ENCODE results near the gene ZNF200. TPM values are rescaled to one million over a fixed set of nuclear protein-coding genes. Genes with fewer than 3 reads are reported as not detected.
A peak's percentile ranks its signal among the peaks of the same experiment; 100 is the strongest.

ZNF200 gene
- total RNA-seq, 1 donor from 2014 or later: 12.4 TPM

DNA sequence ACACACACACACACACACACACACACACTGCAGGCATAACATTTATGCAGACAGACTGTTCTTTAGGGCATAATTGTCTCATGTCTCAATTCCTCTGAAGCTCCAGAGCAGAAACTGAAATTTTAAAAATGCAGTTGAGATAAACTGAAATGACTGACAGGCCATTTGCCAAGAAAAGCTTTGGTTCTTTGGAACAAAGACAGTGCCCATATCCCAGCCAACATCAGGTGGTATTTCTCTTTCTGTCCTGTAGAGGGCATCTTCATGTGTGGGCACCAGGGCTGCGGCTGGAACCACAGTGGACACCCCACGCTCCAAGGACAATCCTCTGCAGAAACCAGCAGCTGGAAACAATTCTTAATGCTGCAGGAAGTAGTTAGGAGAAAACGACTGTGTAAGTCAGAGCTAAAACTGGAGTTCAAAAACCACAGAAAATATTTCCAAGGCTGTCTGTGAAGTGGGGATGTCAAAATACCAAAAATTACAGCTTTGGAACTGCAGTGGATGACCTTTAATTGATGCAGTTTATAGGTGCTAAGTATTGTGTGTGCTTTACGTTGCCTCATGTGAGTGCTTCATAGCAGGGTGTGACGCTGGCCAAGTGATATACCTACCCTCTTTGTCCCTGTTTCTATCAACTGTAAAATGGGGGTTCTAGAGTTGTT is 32.0 kb upstream of the ZNF200 start:
- peaks cover 4% of the 10 kb centered on the region for H3K4me1 Mint-ChIP-seq (ENCODE audit: unreplicated experiment)
- DNase-seq (ENCODE audit: extremely low spot score, unreplicated experiment): no peak
- H3K9me3 Mint-ChIP-seq: no peaks in the 10 kb centered on the region
- no peaks in the 10 kb centered on the region for H3K36me3 Mint-ChIP-seq
- no peak overlapping the region for H3K27ac Mint-ChIP-seq
- H3K27me3 Mint-ChIP-seq: peaks cover 2% of the 10 kb centered on the region
- TF ChIP-seq, protein P1, sequence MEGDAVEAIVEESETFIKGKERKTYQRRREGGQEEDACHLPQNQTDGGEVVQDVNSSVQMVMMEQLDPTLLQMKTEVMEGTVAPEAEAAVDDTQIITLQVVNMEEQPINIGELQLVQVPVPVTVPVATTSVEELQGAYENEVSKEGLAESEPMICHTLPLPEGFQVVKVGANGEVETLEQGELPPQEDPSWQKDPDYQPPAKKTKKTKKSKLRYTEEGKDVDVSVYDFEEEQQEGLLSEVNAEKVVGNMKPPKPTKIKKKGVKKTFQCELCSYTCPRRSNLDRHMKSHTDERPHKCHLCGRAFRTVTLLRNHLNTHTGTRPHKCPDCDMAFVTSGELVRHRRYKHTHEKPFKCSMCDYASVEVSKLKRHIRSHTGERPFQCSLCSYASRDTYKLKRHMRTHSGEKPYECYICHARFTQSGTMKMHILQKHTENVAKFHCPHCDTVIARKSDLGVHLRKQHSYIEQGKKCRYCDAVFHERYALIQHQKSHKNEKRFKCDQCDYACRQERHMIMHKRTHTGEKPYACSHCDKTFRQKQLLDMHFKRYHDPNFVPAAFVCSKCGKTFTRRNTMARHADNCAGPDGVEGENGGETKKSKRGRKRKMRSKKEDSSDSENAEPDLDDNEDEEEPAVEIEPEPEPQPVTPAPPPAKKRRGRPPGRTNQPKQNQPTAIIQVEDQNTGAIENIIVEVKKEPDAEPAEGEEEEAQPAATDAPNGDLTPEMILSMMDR (conservative IDR thresholded peaks at IDR 0.05): peak; percentile 70
- H3K4me3 Mint-ChIP-seq: no peak overlapping the region

DNA sequence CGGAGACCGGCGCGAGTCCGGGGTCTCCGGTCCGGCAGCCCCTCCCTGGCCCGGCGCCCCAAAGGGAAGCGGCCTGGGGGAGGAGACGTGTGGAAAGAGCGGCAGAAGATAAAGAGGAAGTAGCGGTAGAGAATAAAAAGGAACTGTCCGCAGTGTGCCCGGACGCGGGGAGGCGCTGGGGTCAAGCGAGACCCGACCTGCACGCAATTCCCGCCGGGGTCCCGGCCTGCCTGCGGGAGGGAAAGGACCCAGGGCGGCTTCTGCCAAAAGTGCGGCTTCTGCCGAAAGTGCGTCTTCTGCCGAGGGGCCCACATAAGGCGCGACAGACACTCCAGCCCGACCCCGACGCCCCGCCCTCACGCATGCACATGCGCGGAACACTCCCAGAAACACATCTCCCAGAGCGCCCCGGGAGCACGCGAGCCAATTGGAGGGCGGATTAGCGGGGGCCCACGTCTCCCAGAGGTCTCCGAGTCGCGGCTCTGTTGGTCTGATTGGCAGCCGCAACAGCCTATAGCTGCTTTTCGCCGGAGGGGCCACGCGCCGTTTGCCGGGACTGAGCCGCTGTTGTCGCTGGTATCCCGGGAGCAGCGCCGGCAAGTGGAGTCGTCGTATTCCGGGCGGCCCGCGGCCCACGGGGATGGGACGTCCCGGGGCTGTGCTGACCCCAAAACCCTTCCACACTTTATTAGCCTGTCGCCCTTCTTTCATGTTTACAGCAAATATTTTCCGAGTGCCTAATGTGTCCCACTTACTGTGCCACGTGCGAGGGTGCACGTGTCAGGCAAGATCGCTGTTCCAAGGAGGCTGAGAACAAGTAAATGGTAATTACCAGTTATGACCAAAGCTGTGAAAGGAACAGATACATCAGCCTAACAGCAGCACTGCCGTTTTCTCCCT is 29.4 kb upstream of the ZNF200 start:
- Mint-ChIP-seq H3K27me3 (peaks cover 2% of the 10 kb centered on the region), H3K4me3 (peak overlapping the region; percentile 94), H3K27ac (peak overlapping the region; percentile 89), H3K36me3 (no peaks in the 10 kb centered on the region), H3K9me3 (no peaks in the 10 kb centered on the region), H3K4me1 (ENCODE audit: unreplicated experiment) (peaks cover 4% of the 10 kb centered on the region)
- TF ChIP-seq, protein P1 (conservative IDR thresholded peaks at IDR 0.05): peak; percentile 28
- DNase-seq (ENCODE audit: extremely low spot score, unreplicated experiment): peak; percentile 97

DNA sequence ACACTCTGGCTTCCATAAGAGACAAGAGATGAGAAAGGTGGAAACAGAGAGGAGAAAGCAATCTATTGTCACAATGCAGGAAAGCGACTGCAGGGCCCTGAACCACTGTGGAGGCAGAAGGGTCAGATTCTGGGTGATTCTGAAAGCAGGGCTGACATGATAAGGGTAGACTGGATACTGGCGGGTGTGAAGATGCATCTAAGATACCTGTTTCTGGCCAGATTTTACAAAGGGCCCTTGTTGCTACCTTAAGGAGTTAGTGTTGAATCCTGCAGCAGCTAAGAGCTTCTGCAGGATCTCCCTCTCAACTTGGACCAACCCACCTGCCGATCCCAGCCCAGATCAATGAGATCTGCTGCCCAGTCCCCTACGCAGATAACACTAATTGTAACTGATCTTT is 27.6 kb upstream of the ZNF200 start:
- Mint-ChIP-seq H3K36me3 (no peaks in the 10 kb centered on the region), H3K9me3 (no peaks in the 10 kb centered on the region), H3K27me3 (peaks cover 5% of the 10 kb centered on the region), H3K4me1 (ENCODE audit: unreplicated experiment) (peaks cover 4% of the 10 kb centered on the region), H3K27ac (peak overlapping the region; percentile 57), H3K4me3 (peak overlapping the region; percentile 63)
- DNase-seq (ENCODE audit: extremely low spot score, unreplicated experiment): no peak
- TF ChIP-seq, protein P1 (conservative IDR thresholded peaks at IDR 0.05): no peak

DNA sequence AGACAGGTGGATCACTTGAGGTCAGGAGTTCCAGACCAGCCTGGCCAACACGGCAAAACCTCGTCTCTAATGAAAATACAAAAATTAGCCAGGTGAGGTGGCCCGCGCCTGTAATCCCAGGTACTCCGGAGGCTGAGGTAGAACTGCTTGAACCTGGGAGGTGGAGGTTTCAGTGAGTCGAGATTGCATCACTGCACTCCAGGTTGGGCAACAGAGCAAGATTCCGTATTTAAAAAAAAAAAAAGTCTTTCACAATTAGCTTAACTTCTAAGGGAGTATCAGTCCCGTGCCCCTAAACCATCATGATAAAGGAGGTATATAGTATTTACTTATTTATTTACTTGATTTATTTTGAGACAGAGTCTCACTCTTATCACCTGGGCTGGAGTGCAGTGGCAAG is 24.9 kb upstream of the ZNF200 start:
- Mint-ChIP-seq H3K27me3 (peaks cover 5% of the 10 kb centered on the region), H3K4me3 (no peak overlapping the region), H3K27ac (no peak overlapping the region), H3K4me1 (ENCODE audit: unreplicated experiment) (peaks cover 4% of the 10 kb centered on the region), H3K36me3 (no peaks in the 10 kb centered on the region), H3K9me3 (no peaks in the 10 kb centered on the region)
- TF ChIP-seq, protein P1 (conservative IDR thresholded peaks at IDR 0.05): no peak
- no peak for DNase-seq (ENCODE audit: extremely low spot score, unreplicated experiment)

DNA sequence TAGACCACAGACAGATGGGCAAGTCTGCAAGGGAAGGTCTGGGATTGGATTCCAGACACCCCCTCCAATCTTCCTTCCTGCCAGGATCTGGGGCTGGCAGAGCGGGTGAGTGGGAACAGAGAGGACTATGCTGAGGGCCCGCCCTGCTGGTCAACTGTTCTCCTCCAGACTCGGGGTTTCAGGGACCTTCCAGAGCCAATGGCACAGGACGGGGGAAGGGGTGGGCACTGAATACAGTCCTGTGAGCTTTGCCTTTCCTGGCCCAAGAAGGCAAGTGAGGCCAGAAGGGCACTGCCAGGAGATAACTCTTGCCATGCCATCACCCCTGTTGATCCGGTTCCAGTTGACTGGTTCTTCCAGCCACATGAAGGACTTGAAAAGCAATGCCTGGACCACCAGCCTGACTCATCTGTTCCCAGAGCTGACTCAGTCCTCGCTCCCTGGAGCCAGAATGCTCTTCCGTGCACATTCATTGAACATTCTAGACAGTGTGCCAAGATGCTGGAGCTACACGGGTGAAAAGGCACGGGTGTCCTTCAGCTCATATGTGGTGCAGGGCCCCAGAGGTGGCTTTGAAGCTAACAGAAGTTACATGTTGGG is 22.0 kb upstream of the ZNF200 start:
- H3K27me3 Mint-ChIP-seq: peaks cover 5% of the 10 kb centered on the region
- no peak overlapping the region for H3K4me3 Mint-ChIP-seq
- no peaks in the 10 kb centered on the region for H3K9me3 Mint-ChIP-seq
- TF ChIP-seq, protein P1 (conservative IDR thresholded peaks at IDR 0.05): no peak
- no peak for DNase-seq (ENCODE audit: extremely low spot score, unreplicated experiment)
- H3K36me3 Mint-ChIP-seq: no peaks in the 10 kb centered on the region
- no peaks in the 10 kb centered on the region for H3K4me1 Mint-ChIP-seq (ENCODE audit: unreplicated experiment)
- no peak overlapping the region for H3K27ac Mint-ChIP-seq
